ENCODE results near the gene SLC17A7.

Gene SLC17A7

DNA sequence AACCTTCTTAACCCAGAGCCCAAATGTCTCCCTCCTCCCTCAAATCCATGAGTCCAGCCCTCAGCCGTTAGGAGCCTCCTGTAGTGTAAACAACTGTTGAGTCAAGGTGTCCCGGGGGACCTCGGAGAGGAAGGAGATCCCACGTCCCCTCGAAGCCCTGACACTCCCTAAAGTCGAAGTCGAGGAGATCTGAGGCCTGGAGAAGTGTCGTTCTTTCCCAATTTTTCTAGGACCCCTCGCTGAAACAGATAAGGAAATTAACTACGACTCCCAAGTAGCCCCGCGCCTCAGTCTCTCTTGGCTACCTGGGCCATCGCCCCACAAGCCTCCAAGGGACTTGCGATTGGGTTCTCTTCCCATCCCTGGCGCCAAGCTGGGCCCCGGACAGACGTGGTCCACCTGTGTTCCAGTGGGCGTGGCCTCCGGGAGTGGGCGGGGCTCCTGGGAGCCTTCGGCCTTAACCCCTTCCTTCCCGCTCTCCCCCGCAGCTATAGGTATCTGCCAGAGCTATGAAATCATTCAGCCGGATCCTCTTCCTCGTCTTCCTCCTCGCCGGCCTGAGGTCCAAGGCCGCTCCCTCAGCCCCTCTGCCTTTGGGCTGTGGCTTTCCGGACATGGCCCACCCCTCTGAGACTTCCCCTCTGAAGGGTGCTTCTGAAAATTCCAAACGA, 15.3 kb downstream of the SLC17A7 start:
- no peak for DNase-seq

DNA sequence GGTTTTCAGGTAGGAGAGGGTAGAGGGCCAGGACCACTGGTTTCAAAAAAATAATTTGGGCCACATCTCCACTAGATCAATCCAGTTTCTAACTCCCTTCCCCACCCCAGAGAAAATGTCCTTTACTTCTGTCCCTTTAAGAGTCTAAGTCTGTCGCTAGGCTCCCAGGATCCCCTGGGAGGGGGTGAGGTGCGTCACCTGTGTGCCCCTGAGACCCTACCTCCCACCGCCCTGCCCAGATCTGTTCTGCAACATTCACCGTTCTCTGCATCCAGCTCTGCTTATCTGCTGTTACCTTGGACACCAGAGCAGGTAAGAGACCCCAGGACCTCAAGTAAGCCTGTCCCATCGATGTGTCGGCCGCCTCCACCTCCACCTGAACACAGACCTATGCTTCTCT, 16.1 kb downstream of the SLC17A7 start, which contains the start of gene GFY:
TSS of gene GFY (plus strand) at position 211 of the 400 bp plus-strand sequence. CDS start 1,043 bp downstream, outside the sequence.
- no peak for DNase-seq

DNA sequence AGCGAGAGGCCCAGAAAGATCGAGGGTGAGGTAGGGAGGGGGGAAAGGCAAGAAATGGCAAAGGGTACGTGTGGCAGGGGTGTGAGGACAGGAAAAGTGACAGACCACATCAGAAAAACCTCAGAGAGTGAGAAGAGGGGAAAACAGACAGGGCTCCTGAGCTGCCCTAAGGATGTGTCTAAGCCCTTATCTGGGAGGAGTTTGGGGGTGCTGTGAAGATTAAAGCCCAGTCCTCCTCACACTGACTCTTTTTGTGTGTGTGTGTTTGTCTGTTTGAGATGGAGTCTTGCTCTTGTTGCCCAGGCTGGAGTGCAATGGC, 17.4 kb downstream of the SLC17A7 start:
- DNase-seq: no peak

DNA sequence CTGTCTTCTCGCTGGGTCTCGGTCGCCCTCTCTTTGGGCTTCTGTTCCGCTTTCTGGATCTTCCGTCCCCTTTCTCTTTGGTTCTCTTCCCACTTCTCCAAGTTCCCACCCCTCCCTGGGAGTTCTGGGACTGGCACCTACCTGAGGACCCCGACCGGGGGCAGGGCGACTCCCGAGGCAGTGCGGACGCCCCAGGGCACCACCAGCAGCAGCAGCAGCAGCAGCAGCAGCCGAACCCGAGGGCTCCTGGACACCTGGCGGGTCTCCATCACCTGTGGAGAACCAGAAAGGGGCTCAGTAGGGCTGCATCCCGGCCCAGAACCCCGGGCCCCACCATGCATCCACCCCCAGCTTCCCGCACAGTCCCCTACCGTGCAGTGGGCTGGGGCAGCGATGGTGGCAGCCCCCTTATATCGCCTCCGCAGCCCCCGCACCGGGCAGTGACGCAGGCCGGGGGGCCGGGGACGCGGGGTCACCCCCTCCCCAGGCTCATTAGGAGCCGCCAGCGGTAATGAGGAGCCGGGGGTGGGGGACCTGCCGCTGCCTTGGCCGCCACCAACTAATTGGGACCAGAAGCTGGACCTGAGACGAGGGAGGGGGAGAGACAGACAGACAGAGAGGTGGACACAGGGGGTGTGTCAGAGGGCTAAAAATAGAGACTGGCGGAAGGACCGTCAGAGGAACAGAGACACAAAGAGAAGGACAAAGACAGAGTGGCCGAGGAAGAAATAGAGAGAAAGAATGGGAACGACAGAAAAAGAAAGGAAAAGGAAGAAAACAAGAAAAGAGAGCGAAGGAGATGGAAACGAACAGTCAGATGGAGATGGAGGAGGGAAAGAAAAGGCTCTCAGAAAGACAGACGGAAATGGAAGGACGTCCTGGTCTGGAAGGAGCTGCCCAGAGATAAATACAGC, 18.0 kb downstream of the SLC17A7 start, which contains the start of gene PTH2:
TSS of gene PTH2 (minus strand) at position 371 of the 914 bp plus-strand sequence. CDS start at position 269, 102 bp downstream.
- DNase-seq: no peak

DNA sequence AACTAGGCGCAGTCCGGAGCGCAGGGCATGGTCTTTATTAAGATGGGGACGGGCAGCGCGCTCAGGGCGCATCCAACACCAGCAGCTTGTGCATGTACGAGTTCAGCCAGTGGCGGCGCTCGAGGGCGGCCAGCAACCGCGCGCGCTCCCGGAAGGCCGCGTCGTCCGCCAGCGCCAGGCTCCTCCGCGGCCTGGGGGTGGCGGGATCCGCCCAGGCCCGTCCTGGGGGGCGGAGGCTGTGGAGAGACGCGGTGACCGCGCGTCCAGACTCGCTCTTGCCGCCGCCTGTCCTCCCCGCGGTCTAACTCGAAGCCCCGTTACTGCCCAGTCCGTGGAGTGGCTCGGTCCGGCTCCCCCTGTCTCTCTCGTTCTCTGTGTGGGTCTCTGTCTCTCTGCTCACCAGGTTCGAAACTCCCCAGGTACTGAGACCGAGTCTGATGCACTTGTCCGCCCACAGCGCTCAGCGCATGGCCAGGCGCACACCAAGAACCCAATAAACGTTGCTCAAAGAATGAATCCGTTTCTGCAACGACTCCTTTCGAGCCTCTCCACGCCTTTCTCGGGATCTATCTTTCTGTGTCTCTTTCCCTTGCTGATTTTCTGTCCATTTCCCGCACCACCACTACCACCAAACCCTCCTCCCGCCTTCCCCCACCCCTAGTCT, 18.8 kb downstream of the SLC17A7 start:
- DNase-seq: peak in 2 of 5 donors; percentile 45 to 71

DNA sequence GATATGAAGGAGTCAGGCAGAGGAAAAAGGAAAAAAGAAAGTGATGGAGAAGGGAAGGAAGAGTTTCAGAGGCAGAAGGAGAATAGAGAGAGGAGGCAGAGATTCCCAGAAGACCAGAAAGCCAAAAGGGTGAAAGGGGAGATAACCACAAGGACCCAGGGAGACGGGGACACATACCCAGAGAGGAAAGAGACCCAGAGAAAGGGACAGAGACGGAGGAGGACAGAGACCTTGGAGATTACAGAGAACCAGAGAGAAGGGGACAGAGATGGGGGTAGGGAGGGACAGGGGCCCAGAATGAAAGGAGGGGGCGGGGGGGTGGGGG, 19.5 kb downstream of the SLC17A7 start:
- no peak for DNase-seq

DNA sequence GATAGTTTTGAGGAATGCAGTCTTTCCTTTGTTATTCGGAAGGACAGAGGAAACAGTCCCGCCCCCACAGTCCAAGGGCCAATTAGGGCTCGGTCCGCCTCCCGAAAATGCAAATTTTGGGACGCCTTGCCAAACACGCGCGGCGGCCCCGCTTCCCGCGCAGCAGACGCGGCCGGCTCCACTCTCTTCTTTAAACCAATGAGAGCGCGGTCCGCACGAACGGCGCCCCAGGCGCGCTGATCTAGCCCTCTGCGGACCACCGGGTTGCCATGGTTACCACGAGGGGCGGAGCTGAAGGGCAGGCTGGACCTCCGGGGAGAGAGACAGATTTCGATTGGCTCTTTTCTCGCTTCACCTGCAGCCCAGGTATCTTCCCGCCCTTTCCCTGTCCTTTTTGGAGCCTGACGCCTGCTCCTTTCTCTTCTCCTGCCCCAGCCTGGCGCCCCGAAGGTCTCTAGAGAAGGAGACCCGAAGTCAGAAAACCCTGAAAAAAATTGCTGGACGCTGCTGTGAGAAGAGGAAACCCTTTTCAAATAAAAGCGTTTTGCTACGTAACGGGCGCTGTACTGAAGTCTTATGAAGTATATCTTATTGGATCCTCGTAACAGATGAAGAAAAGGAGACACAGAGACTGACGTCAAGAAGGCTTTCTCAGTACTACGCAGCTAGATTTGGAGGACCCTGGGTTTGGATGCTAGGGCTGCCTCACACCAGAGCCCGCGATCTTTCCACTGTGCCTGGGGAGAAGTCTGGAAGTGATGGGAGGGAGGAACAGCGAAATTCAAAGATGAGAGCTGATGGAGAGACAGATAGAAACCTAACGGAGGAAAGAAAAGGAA, 20.1 kb downstream of the SLC17A7 start:
- DNase-seq: peak in 1 of 5 donors; percentile 39

DNA sequence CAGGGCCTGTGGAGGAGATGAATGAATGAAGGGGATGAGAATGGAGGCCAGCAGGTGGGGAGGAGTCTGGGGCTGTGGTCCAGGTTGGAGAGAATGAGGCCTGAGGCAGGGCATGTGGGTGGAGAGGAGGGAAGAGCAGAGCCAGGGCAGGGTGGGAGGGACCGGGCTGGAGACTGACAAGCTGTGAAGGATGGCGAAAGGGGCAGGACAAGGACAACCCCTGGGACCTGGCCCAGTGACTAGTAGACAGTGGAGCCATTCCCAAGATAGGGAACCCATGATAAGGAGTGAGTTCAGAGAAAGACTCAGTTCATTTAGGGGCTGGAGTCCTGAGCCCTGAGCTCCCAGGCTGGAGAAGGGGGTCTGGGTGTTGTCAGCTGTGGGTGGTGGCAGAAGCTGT, 21.1 kb downstream of the SLC17A7 start:
- no peak for DNase-seq

DNA sequence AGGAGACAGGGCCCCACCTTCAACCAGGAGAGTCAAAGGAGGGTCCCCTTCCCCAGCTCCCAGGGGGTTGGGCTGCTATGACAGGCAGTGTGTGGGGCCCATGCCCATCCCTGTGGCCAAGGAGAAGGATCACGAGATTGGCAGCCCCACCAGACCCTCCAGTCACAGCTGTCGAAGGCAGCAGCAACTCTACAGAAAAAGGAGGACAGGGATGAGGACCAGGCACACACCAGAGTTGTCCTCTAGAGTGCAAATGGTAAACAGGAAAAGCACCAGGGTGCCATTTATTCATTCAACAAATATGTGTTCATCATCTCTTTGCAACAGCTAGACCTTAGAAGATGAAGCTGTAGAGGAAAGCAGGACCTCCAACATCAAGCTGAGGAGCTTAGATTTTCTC, 22.2 kb downstream of the SLC17A7 start:
- DNase-seq: no peak

DNA sequence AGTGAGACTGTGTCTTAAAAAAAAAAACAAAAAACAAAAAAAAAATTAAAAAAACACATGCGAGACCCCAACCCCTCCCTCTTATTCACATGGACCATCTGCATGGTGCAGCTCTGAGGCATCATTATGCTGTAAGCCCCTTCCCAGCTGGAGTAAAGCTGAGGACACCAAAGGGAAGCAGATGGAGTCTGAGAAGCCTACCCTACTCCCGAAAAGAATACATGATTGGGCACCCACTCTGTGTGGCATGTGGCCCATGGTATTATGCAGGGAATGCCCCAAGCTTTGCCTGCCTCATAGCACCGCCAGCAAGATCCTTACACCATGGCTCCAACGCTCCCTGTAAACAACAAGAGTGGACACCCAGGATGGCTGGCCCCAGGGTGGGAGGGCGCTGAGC, 22.8 kb downstream of the SLC17A7 start:
- no peak for DNase-seq

DNA sequence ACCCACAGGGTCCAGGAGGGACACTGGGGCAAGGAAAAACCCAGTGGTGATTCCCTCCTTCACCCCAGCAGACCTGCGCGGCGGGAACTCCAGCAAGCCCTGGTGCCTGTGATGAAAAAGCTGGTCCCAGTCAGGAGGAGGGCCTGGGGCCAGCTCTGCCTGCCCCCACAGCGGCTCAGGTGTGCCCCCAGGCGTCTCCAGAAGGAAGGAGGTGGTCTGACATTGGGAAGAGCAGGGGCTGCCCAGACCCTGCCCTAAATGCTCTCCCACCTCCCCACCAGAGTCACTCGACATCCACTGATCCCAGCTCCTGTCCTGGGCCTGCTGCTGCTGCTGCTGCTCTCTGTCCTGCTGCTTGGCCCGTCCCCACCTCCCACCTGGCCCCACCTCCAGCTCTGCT, 24.2 kb downstream of the SLC17A7 start:
- DNase-seq: no peak

DNA sequence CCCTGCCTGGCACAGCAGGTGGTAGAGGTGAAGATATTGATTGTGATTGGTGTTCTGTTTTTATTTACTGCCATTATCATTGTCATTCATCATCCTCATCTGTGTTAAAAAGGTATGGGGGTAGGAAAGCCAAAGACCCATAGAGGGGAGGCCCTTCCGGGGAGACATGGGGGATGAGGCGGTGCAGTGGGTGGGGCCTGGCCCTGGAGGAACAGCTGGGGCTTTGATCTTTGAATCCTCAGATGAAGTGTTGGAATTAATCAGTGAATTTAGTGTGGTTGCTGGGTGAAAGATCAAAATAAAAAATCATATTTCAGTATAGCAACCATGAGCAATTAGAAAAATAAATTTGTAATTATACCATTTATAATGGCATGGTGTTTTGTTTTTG, 25.5 kb downstream of the SLC17A7 start:
- no peak for DNase-seq

DNA sequence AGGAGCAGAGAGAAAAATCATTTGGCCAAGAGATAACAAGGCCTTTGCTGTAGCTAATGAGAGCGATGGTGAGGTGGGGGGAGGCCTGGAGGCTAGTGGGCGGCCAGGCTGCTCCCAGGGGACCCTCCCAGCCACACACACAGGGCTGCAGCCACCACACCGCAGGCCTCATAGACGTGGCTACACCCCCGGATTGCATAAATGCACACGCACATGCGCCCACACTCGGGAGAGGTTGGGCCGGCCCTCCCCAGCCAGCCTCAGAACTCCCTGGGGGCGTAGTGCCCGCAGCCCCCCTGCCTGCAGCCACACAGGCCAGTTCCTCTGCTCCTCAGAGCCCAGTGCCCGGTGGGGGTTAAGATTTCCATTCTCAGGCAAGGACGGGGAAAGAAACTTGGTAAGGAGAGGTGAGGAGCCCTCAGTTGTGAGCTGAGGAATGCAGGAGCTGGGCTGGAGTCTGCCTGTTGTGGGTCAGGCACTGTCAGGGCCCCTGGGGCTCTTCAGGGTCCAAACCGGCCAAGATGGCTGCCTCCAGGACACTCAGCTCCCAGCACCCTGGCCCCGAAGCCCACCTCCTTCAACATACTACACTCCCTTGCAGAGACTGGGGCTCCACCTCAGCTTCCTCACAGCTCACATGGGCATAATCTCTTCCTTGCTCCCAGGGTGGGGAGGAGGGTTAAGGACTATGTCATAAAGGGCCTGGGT, 26.1 kb downstream of the SLC17A7 start:
- no peak for DNase-seq

DNA sequence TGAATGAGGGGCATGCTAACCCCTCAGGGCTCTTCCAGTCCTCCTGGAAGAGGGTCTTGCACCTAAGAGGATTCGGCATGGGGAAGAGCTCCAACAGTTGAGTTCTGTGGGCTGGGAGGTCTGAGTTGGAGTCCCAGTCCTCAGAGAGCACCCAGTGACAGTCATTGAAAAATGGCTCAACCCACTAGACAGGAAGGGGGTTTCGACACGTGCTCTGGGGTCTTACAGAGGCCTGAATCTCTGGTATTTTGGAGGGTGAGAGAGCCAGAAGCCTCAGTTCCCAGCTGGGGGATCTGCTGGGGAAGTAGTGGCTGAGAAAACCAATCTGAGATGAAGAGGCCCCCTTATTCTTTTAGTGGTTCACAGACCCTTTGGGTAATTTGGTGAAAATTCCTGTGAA, 27.1 kb downstream of the SLC17A7 start:
- DNase-seq: no peak

DNA sequence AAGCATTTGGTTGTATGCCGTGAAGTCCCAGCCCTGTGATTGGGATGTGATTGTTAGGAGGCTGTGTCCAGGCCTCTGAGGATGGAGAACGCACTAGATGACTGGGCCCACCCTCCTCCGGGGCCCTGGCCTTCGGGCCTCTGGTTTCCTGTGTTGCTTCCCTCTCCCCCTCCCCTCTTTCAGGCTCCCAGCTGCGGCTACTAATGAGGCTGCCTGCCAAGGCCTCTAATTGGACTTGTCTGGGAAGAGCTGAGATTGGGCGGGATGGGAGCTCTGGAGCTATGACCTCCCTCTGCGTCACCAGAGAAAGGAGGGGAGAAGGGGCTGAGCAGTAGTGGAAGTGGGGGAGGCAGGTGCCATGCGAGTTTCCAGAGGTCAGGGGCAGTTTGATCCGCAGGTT, 28.0 kb downstream of the SLC17A7 start:
- no peak for DNase-seq

DNA sequence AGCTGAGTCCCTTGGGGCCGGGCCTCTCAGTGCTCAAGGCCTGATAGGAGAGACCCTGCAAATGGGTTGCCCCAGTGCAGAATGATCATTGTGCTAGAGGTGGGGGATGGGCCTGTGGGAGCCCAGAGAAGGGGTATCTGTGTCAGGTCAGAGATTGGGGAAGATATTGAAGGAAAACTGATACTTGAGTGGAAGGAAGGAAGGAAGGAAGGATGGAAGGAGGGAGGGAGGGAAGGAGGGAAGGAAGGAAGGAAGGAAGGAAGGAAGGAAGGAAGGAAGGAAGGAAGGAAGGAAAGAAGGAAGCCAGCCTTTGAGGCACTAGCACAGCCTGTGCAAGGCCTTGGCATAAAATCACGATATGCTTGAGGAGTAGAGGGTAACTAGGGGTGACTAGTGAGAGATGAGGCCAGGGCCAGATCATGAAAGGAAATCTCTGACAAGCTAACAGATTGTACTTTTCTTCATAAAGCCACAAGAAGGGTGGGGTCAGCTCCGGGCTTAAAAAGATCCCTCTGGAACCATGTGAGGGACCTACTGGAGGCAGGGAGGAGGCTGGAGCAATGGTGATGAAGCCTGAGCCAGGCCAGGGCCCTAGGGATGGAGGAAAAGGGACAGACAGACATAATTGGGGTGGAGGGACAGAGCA, 29.5 kb downstream of the SLC17A7 start:
- DNase-seq: no peak

DNA sequence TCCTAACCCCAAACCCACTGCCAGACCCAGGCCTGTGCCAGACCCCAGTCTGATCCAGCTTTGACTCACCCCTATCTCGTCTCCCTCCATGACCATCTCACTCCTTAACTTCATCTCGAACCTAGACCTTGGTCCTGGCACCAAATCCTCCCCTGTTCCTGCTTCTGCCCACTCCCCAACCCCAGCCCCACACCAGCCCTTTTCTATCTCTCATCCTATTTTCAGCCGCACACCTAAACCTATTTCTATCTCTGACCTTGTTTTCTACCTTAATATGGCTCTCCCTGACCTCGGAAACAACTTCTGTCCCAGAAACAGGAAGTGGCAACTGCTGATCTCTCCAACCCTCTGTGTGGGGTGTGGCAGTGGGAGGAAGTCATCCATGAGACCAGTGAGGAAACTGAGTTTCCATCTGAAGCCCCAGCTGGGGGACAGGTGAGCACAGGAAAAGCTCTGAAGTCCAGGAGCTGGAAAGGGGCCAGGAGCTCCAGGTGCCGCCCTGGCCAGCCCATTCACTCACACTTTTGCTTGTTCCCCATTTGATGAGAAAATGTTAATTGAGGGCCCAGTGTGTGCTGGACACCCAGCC, 31.8 kb downstream of the SLC17A7 start:
- peak in 1 of 5 donors; percentile 52 for DNase-seq

DNA sequence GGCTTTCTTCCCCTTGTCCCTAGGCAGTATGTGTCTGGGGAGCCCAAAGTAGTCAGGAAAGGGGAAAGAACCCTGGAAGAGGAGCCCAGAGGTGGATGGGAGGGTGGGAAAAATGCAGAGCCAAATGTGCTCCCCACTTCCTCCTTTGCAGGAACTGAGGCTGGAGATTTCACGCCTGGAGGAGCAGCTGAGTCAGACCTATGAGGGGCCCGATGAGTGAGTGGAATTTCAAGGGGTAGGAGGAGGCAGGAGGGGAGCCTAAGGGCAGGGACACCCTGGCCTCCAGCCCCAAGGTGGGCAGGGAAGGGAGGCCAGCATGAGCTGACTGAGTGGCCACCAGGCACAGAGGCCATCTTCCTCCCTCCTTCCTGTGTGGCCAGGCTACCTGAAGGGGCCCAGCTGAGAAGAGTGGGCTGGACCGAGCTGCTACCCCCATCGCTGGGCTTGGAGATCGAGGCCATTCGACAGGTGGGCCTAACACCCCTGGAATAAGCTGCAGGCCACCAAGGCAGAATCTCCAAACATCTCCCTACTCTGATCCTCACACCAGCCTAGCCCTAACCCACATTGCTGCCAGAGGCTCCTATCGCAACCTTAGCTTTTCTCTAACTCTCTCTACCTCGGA, 32.4 kb downstream of the SLC17A7 start:
- DNase-seq: no peak

DNA sequence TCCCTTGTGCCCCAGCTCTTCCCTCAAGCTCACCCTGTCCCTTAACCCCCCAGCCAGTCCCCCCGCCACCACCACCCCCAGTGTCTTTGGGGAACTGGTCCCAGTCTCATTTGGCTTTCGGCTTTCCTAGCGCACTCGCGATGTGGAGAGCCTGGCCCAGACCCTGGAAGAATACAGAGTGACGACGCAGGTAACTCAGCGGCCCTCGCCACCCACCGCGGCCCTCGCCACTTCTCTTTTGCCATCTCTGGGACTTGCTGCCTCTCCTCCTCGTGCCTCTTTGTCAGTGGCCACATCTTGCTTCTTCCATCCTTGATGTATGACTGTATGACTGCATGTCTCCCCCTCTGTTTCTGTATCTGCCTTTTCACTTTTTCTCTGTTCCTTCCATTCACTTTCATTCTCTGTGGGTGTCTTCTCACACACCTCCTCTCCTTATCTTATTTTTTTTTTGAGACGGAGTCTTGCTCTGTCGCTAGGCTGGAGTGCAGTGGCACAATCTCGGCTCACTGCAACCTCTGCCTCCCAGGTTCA, 33.8 kb downstream of the SLC17A7 start:
- no peak for DNase-seq

DNA sequence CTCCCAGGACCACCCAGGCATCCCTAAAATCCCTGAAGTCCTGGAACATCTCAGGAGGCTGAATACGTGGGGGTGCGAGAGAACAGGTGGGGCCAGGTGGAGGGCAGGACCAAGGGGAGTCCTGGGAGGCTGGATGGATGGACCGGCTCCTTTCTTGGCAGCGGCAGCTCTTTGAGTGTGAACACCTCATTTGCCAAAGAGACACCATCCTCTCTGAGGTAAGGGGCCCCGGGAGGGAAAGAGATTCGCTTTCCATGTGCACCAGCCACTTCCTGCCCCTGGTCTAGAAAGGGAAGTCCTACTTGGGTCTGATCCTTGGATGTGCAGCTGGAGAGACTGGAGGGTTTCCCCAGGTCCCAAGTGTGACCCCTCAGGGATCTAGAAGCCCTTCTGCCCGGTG, 34.2 kb downstream of the SLC17A7 start:
- DNase-seq: no peak

All from T-helper 1 cell (primary cell).